Measurements from ENCODE around the gene RND2.
"Not testable (repeated sequence)": the region's sequence is repeated elsewhere in the genome, so short reads cannot be mapped to it uniquely, and the experiment has no call there.

The RND2 gene

GRCh38 chr17:43027091-43028032, 2.3 kb downstream of the RND2 start:
- DNase-seq: no peak

GRCh38 chr17:43028221-43028861, 3.3 kb downstream of the RND2 start:
- DNase-seq: no peak

DNA sequence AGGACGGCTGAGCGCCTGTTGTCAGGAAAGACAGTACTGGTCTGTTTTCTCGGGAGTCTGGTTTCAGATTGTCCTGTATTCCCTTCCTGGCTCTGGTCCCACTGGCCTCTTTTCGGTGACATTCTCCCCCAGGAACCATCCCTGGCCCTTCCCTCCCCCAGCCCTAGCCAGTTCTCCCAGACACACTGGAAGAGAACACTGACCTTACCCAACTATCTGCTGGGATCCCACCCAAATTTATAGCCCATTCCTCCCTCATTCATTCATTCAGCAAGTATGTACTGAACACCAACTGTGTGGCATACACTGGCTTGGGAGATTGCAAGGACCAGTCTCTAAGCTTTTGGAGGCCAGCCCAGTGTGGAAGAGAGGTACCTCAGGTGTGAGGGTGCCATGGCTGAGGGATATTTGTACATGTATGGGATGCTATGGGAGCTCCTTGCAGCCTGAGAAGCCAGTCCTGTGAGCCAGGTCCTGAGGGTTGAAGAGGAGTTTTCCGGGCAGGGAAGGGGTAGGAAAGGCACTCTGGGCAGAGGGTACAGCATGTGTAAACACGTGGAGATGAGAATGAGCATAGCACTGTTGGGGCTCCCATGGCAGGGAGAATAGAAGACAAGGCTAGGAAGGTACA, 5.2 kb downstream of the RND2 start:
- no peak for DNase-seq

DNA sequence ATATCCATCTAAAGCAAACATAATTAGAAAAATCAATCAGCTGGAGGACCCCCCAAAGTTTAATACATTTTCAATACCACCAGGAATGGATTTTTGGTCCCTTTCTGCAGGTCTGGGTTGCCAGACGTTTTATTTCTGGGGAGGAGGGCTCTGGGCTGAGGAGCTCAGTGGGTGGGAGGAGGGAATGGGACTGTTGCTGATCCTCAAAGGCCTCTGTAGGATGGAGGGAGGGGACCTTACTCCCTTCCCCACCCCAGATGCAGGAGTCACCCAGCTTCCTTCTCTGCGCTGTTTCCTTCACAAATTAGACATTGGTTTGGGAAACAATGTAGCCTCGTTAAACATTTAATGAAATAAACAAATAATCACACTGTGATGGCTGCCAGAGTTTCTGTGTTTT, 6.6 kb downstream of the RND2 start:
- DNase-seq: no peak

- peak; percentile 88 for DNase-seq
Observed at GRCh38 chr17:43033948-43034881, 9.2 kb downstream of the RND2 start.

DNA sequence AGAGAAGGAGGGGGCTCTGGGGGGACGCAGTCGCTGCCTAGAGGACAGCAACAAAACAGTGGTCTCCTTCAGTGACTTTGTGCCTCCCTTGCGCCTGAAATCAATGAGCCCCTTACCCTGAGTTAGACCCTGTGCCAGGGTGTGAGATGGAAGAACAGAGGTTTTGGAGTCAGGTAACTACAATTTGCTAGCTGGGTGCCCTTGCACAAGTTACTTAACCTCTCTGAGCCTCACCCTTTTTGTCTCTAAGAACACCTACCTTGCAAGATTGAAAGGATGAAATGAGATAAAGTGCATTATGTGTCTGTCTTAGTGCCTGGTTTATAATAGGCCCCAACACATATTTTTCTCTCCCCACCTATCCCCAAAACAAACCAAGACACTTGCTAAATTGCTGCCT, 9.9 kb downstream of the RND2 start:
- peak; percentile 75 for DNase-seq

- DNase-seq: no peak
Observed at GRCh38 chr17:43039646-43040045, 14.6 kb downstream of the RND2 start.

- no peak for DNase-seq
Observed at GRCh38 chr17:43040655-43041054, 15.6 kb downstream of the RND2 start.

DNA sequence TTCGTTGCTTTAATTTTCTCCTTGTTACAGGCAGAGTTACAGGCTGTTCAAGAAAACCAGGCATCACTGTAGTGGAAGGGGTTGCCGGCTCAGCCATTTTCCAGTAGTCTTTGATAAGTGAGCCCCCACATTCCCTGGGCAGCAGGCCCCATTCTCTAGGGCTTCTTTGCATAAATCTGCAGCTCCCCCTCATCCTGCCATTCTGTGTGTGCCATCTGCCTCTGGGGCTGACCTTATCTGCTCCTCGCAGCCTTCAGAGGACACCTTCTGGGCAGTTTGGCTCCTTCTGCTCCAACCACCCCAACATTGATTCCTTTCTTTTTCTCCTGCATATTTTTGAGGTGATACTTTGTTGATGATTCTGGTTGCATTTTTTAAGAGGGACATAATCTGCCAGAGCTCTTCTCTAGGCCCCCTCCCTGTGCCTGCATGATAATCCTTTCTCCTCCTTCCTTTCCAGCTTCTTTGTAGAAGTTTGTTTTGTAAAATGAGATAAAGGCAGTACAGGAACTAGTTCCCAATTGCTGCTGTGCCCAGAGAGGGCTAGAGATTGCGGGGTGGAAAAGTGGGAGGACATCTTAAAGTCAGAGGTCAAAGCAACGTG, 17.1 kb downstream of the RND2 start:
- DNase-seq: no peak

GRCh38 chr17:43043307-43043706, 18.3 kb downstream of the RND2 start:
- no peak for DNase-seq

- no peak for DNase-seq
Observed at GRCh38 chr17:43044024-43044423, 19.0 kb downstream of the RND2 start.

DNA sequence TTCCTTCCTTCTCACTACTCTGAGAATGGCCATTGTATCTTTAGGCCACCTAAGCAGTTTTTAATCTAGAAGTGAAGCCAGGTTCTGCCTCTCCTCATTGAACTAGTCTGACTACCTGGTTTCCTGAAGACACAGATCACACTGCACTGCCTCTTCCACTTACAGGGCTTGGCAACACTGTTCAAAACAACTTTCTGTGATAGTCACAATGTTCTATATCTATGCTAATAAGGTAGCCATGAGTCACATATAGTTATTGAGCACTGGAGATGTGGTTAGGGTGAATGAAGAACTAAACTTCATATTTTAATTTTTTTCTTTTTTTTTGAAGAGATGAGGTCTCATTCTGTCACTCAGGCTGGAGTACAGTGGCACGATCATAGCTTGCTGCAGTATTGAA, 26.9 kb downstream of the RND2 start:
- no peak for DNase-seq

DNA sequence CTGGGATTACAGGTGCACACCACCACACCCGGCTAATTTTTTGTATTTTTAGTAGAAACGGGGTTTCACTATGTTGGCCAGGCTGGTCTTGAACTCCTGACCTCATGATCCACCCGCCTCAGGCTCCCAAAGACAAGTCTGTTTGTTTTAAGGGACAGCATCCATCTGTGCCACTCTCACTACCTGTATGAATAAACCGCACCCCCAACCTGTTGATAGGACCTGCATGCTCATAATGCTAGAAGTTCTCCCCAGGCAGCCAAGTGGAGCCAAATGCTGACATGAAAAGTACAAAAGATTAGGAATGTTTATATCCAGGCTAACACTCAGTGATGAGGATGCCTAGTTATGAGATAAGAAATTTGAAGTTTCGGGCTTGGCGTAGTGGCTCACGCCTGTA, 28.0 kb downstream of the RND2 start:
- not testable (repeated sequence) for DNase-seq

- DNase-seq: no peak
Observed at GRCh38 chr17:43056051-43056450, 31.0 kb downstream of the RND2 start.

DNA sequence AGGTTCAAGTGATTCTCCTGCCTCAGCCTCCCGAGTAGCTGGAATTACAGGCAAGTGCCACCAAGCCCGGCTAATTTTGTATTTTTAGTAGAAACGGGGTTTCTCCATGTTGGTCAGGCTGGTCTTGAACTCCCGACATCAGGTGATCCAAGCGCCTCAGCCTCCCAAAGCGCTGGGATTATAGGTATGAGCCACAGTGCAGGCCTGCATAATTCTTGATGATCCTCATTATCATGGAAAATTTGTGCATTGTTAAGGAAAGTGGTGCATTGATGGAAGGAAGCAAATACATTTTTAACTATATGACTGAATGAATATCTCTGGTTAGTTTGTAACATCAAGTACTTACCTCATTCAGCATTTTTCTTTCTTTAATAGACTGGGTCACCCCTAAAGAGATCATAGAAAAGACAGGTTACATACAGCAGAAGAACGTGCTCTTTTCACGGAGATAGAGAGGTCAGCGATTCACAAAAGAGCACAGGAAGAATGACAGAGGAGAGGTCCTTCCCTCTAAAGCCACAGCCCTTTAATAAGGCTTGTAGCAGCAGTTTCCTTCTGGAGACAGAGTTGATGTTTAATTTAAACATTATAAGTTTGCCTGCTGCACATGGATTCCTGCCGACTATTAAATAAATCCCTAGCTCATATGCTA, 38.1 kb downstream of the RND2 start:
- DNase-seq: no peak

GRCh38 chr17:43068570-43069367, 43.7 kb downstream of the RND2 start:
- DNase-seq: no peak

GRCh38 chr17:43069368-43069898, 44.4 kb downstream of the RND2 start:
- DNase-seq: no peak

GRCh38 chr17:43070257-43070656, 45.2 kb downstream of the RND2 start:
- DNase-seq: no peak

DNA sequence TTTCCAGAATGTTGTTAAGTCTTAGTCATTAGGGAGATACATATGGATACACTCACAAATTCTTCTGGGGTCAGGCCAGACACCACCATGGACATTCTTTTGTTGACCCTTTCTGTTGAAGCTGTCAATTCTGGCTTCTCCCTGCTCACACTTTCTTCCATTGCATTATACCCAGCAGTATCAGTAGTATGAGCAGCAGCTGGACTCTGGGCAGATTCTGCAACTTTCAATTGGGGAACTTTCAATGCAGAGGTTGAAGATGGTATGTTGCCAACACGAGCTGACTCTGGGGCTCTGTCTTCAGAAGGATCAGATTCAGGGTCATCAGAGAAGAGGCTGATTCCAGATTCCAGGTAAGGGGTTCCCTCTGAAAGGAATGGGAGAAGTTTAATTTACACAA, 45.8 kb downstream of the RND2 start:
- DNase-seq: no peak

GRCh38 chr17:43074869-43075268, 49.8 kb downstream of the RND2 start:
- DNase-seq: no peak
